SK-N-SH (cell line): ENCODE measurements around the gene SIL1.

Source experiments
- TF ChIP-seq, protein P1 (sequence below): fragments of 200-600 bp; sonication (generic); IDR thresholded peaks from 2 replicates; pipeline ENCODE4 v1.6.1; 2017; ENCODE audit warnings: antibody characterized with exemption, mild to moderate bottlenecking, moderate library complexity
- TF ChIP-seq, protein P2 (sequence below): IDR thresholded peaks from 2 replicates; pipeline ENCODE4 v1.6.1; 2012; ENCODE audit warnings: mild to moderate bottlenecking, low read depth, low read length, moderate library complexity

DNA sequence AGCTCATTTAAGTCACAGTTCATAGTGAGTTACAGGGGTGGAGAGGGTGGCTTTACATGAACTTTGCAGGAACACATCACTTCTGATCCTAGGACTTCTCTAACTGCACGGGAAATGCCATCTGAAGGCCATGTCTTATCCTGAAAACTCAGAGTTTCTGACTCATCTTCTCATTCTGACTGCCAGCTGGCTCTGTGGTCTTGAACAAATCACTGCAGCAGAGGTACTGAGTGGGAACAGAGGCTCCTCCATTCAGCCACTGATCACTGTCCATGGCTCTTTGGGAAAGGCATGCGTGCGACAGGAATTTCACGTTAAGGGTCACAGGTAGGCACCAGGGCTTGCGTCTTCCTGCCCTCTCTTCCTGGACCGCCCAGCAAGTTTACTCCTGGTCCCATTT, 208.4 kb downstream of the SIL1 start:
- TF ChIP-seq, protein P1, sequence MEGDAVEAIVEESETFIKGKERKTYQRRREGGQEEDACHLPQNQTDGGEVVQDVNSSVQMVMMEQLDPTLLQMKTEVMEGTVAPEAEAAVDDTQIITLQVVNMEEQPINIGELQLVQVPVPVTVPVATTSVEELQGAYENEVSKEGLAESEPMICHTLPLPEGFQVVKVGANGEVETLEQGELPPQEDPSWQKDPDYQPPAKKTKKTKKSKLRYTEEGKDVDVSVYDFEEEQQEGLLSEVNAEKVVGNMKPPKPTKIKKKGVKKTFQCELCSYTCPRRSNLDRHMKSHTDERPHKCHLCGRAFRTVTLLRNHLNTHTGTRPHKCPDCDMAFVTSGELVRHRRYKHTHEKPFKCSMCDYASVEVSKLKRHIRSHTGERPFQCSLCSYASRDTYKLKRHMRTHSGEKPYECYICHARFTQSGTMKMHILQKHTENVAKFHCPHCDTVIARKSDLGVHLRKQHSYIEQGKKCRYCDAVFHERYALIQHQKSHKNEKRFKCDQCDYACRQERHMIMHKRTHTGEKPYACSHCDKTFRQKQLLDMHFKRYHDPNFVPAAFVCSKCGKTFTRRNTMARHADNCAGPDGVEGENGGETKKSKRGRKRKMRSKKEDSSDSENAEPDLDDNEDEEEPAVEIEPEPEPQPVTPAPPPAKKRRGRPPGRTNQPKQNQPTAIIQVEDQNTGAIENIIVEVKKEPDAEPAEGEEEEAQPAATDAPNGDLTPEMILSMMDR = no peak
- TF ChIP-seq, protein P2, sequence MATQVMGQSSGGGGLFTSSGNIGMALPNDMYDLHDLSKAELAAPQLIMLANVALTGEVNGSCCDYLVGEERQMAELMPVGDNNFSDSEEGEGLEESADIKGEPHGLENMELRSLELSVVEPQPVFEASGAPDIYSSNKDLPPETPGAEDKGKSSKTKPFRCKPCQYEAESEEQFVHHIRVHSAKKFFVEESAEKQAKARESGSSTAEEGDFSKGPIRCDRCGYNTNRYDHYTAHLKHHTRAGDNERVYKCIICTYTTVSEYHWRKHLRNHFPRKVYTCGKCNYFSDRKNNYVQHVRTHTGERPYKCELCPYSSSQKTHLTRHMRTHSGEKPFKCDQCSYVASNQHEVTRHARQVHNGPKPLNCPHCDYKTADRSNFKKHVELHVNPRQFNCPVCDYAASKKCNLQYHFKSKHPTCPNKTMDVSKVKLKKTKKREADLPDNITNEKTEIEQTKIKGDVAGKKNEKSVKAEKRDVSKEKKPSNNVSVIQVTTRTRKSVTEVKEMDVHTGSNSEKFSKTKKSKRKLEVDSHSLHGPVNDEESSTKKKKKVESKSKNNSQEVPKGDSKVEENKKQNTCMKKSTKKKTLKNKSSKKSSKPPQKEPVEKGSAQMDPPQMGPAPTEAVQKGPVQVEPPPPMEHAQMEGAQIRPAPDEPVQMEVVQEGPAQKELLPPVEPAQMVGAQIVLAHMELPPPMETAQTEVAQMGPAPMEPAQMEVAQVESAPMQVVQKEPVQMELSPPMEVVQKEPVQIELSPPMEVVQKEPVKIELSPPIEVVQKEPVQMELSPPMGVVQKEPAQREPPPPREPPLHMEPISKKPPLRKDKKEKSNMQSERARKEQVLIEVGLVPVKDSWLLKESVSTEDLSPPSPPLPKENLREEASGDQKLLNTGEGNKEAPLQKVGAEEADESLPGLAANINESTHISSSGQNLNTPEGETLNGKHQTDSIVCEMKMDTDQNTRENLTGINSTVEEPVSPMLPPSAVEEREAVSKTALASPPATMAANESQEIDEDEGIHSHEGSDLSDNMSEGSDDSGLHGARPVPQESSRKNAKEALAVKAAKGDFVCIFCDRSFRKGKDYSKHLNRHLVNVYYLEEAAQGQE = no peak
